CD14-positive monocyte (primary cell): Measurements from ENCODE around the gene CABCOCO1. TPM values are rescaled to one million over a fixed set of nuclear protein-coding genes. Genes with fewer than 3 reads are reported as not detected.

ENCODE experiments used
- DNase-seq, 3 donors: peaks; one replicate each; pipeline ENCODE4 v3.0.0-alpha.2; 2011 to 2022
- H2AFZ ChIP-seq: 2 replicates; pipeline ENCODE4 v1.6.0; 2012; ENCODE audit warnings: mild to moderate bottlenecking, low read depth, low read length, inconsistent platforms; ENCODE audit not compliant: insufficient read depth, poor library complexity, severe bottlenecking
- H3K27ac ChIP-seq, 2 donors: 1 replicate in 1 of 2; 2 replicates in 1 of 2; pipeline ENCODE4 v1.5.1; 2012 to 2013; ENCODE audit warnings: low read length in 2 of 2, control low read depth in 1 of 2, inconsistent platforms in 1 of 2, low read depth in 1 of 2, mild to moderate bottlenecking in 1 of 2
- H3K27me3 ChIP-seq, 2 donors: one replicate each; pipeline versions ENCODE4 v1.6.0 to v1.6.1; 2011 to 2013; ENCODE audit warnings: low read length in 2 of 2; ENCODE audit not compliant: control insufficient read depth in 2 of 2, insufficient read depth in 2 of 2
- H3K36me3 ChIP-seq, 2 donors: replicated peaks in 1 of 2; 1 replicate in 1 of 2; 2 replicates in 1 of 2; pipeline versions ENCODE4 v1.5.1 to v1.6.1; 2012 to 2013; ENCODE audit warnings: low read length in 2 of 2, control low read depth in 1 of 2, inconsistent platforms in 1 of 2, mild to moderate bottlenecking in 1 of 2; ENCODE audit not compliant: insufficient read depth in 2 of 2, control insufficient read depth in 1 of 2
- H3K4me1 ChIP-seq, 2 donors: 1 replicate in 1 of 2; 2 replicates in 1 of 2; pipeline versions ENCODE4 v1.5.1 to v1.6.1; 2012 to 2013; ENCODE audit warnings: low read length in 2 of 2, control low read depth in 1 of 2, inconsistent platforms in 1 of 2, mild to moderate bottlenecking in 1 of 2, moderate library complexity in 1 of 2; ENCODE audit not compliant: insufficient read depth in 2 of 2, control insufficient read depth in 1 of 2
- H3K4me2 ChIP-seq: replicated peaks from 2 replicates; pipeline ENCODE3; 2012; ENCODE audit warnings: low read length, moderate library complexity, mild to moderate bottlenecking; ENCODE audit not compliant: poor library complexity, severe bottlenecking; ENCODE audit errors: extremely low read depth
- H3K4me3 ChIP-seq, 3 experiments: fragments of 200-600 bp in 1 of 3; sonication (generic) in 1 of 3; replicated peaks in 1 of 3; 1 replicate in 2 of 3; 2 replicates in 1 of 3; pipeline ENCODE4 v1.5.1; 2011 to 2013; ENCODE audit warnings: low read length in 3 of 3, mild to moderate bottlenecking in 3 of 3, control low read depth in 2 of 3, low read depth in 2 of 3, inconsistent platforms in 1 of 3, moderate library complexity in 1 of 3
- H3K79me2 ChIP-seq: 2 replicates; pipeline ENCODE4 v1.6.0; 2012; ENCODE audit warnings: mild to moderate bottlenecking, control low read depth, inconsistent platforms, low read length, moderate library complexity; ENCODE audit not compliant: insufficient read depth
- H3K9ac ChIP-seq: 2 replicates; pipeline ENCODE4 v1.6.0; 2017; ENCODE audit warnings: low read length, mild to moderate bottlenecking; ENCODE audit not compliant: insufficient read depth, poor library complexity, severe bottlenecking
- H3K9me3 ChIP-seq, 2 donors: replicated peaks in 1 of 2; 1 replicate in 1 of 2; 2 replicates in 1 of 2; pipeline versions ENCODE4 v1.5.1 to v1.6.1; 2012 to 2013; ENCODE audit warnings: low read length in 2 of 2, control low read depth in 1 of 2; ENCODE audit not compliant: control insufficient read depth in 1 of 2, insufficient read depth in 1 of 2
- H4K20me1 ChIP-seq: 2 replicates; pipeline ENCODE4 v1.6.0; 2012; ENCODE audit warnings: mild to moderate bottlenecking, low read length, control low read depth, moderate library complexity; ENCODE audit not compliant: insufficient read depth
- H3K27ac Mint-ChIP-seq, 7 donors: one replicate each; pipeline ENCODE4 v1.8.0; 2020; ENCODE audit warnings: mild to moderate bottlenecking in 7 of 7, mixed read lengths in 7 of 7, moderate library complexity in 6 of 7, inconsistent platforms in 2 of 7
- H3K27me3 Mint-ChIP-seq, 3 donors: one replicate each; pipeline ENCODE4 v1.8.0; 2021 to 2022; ENCODE audit warnings: low read depth in 3 of 3, mild to moderate bottlenecking in 3 of 3, mixed read lengths in 3 of 3, moderate library complexity in 3 of 3, inconsistent platforms in 1 of 3
- H3K36me3 Mint-ChIP-seq, 2 donors: one replicate each; pipeline ENCODE4 v1.8.0; 2020; ENCODE audit warnings: mixed read lengths in 2 of 2, inconsistent platforms in 1 of 2, mild to moderate bottlenecking in 1 of 2
- H3K4me1 Mint-ChIP-seq: one replicate; pipeline ENCODE4 v1.8.0; 2020; ENCODE audit warnings: mild to moderate bottlenecking, mixed read lengths
- H3K4me3 Mint-ChIP-seq, 2 donors: one replicate each; pipeline ENCODE4 v1.8.0; 2020; ENCODE audit warnings: mild to moderate bottlenecking in 2 of 2, mixed read lengths in 2 of 2, moderate library complexity in 1 of 2
- H3K9me3 Mint-ChIP-seq, 7 donors: one replicate each; pipeline ENCODE4 v1.8.0; 2020 to 2022; ENCODE audit warnings: mixed read lengths in 7 of 7, mild to moderate bottlenecking in 6 of 7, moderate library complexity in 6 of 7, inconsistent platforms in 2 of 7
- whole genome bisulfite sequencing: methylation state at CpG from one replicate; pipeline ENCODE4 v1.1.5; 2013; ENCODE audit warnings: missing lambda C conversion rate; ENCODE audit not compliant: insufficient coverage; 5-methylcytosine and 5-hydroxymethylcytosine counted together
- intact Hi-C, 2 donors: fragments of 100-400 bp; cut with micrococcal nuclease; formaldehyde crosslinking; loops; one replicate each; pipeline versions ENCODE4 v1.15.0 to v1.15.1; 2023
- polyA plus RNA-seq, 3 donors: library from polyadenylated mRNA; depleted of rRNA in 1 of 3; unstranded in 2 of 3; stranded (reverse) in 1 of 3; fragments of 300-500 nt in 2 of 3; fragments of >200 nt in 1 of 3; fragmentation: Illumina TruSeq in 2 of 3; gene quantifications; 1 replicate in 2 of 3; 2 replicates in 1 of 3; pipeline ENCODE4 v1.2.3, GENCODE V29; 2012 to 2021
- TF ChIP-seq, protein P1 (sequence below): fragments of 200-600 bp; IDR thresholded peaks from one replicate; pipeline ENCODE4 v1.8.0; 2022; ENCODE audit warnings: antibody characterized with exemption, mild to moderate bottlenecking

The CABCOCO1 gene
- polyA plus RNA-seq, 3 donors: not detected

GRCh38 chr10:61616611-61617010 lies 46.1 kb upstream of the CABCOCO1 start:
- no peak for DNase-seq
- H3K9me3 Mint-ChIP-seq: peaks cover 0 to 5% (median 1%) of the 10 kb centered on the region in 7 donors
- no peaks in the 10 kb centered on the region for H3K36me3 ChIP-seq
- no peak overlapping the region for H3K4me3 Mint-ChIP-seq
- no peak overlapping the region for H3K4me3 ChIP-seq
- H3K27me3 ChIP-seq: no peaks in the 10 kb centered on the region
- WGBS: 92% methylated on average over 2 of the region's 4 CpGs
- no peak overlapping the region for H3K27ac Mint-ChIP-seq
- no peaks in the 10 kb centered on the region for H3K9me3 ChIP-seq
- no peaks in the 10 kb centered on the region for H3K36me3 Mint-ChIP-seq
- H3K4me2 ChIP-seq: no peak overlapping the region
- no peak overlapping the region for H2AFZ ChIP-seq
- no peaks in the 10 kb centered on the region for H3K4me1 ChIP-seq
- H3K27ac ChIP-seq: no peak overlapping the region
- no peaks in the 10 kb centered on the region for H3K4me1 Mint-ChIP-seq
- H3K27me3 Mint-ChIP-seq: peaks cover 0 to 3% (median 0%) of the 10 kb centered on the region in 3 donors
- no peaks in the 10 kb centered on the region for H4K20me1 ChIP-seq
- intact Hi-C loops: no loop called here
- no peak overlapping the region for H3K9ac ChIP-seq
- TF ChIP-seq, protein P1, sequence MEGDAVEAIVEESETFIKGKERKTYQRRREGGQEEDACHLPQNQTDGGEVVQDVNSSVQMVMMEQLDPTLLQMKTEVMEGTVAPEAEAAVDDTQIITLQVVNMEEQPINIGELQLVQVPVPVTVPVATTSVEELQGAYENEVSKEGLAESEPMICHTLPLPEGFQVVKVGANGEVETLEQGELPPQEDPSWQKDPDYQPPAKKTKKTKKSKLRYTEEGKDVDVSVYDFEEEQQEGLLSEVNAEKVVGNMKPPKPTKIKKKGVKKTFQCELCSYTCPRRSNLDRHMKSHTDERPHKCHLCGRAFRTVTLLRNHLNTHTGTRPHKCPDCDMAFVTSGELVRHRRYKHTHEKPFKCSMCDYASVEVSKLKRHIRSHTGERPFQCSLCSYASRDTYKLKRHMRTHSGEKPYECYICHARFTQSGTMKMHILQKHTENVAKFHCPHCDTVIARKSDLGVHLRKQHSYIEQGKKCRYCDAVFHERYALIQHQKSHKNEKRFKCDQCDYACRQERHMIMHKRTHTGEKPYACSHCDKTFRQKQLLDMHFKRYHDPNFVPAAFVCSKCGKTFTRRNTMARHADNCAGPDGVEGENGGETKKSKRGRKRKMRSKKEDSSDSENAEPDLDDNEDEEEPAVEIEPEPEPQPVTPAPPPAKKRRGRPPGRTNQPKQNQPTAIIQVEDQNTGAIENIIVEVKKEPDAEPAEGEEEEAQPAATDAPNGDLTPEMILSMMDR: no peak
- H3K79me2 ChIP-seq: no peaks in the 10 kb centered on the region

DNA sequence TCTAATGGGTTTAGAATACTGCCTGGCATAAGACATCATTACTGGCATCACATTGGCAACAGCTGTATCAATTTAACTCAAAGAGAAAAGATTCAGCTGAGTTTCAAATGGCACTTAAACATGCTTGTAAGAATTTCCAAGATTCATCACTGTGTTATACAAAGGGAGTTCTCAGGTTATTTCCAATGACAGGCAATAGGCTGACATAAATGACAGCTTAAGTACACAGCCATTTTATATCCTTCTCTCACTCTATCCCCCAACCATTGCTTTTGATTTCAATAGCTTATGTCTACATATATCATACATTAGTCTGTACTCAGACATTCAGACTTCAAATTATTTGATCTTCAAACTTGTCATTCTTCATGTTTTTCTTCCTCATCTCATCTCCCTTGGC lies 45.5 kb upstream of the CABCOCO1 start:
- Mint-ChIP-seq H3K4me1 (no peaks in the 10 kb centered on the region), H3K9me3 (peaks cover 0 to 5% (median 1%) of the 10 kb centered on the region in 7 donors), H3K4me3 (no peak overlapping the region), H3K36me3 (no peaks in the 10 kb centered on the region), H3K27ac (no peak overlapping the region), H3K27me3 (peaks cover 0 to 4% (median 0%) of the 10 kb centered on the region in 3 donors)
- Histone ChIP-seq H3K9me3 (no peaks in the 10 kb centered on the region), H4K20me1 (no peaks in the 10 kb centered on the region), H3K9ac (no peak overlapping the region), H3K4me2 (no peak overlapping the region), H3K4me1 (no peaks in the 10 kb centered on the region), H3K79me2 (no peaks in the 10 kb centered on the region), H3K36me3 (no peaks in the 10 kb centered on the region), H2AFZ (no peak overlapping the region), H3K4me3 (no peak overlapping the region), H3K27ac (no peak overlapping the region), H3K27me3 (no peaks in the 10 kb centered on the region)
- DNase-seq: no peak
- intact Hi-C loops: no loop called here
- TF ChIP-seq, protein P1: no peak
